Fibroblast of mammary gland (primary cell): ENCODE measurements around the gene FASLG.

ENCODE experiments used
- DNase-seq: peaks from one replicate; pipeline ENCODE4 v3.0.0-alpha.2; 2010; ENCODE audit warnings: low read depth
- H3K4me3 ChIP-seq: 2 replicates; pipeline ENCODE4 v1.5.1; 2011; ENCODE audit warnings: low read depth, mild to moderate bottlenecking, low read length, moderate library complexity; ENCODE audit not compliant: control insufficient read depth
- CTCF ChIP-seq: conservative IDR thresholded peaks from 2 replicates; pipeline ENCODE4 v1.5.1; 2011; ENCODE audit warnings: low read depth, low read length, inconsistent platforms; ENCODE audit not compliant: control insufficient read depth, insufficient read depth

Gene FASLG

GRCh38 chr1:172653015-172653709 lies 5.7 kb upstream of the FASLG start:
- DNase-seq = peak; percentile 52
- no peak for TF ChIP-seq CTCF
- H3K4me3 ChIP-seq = no peak overlapping the region

DNA sequence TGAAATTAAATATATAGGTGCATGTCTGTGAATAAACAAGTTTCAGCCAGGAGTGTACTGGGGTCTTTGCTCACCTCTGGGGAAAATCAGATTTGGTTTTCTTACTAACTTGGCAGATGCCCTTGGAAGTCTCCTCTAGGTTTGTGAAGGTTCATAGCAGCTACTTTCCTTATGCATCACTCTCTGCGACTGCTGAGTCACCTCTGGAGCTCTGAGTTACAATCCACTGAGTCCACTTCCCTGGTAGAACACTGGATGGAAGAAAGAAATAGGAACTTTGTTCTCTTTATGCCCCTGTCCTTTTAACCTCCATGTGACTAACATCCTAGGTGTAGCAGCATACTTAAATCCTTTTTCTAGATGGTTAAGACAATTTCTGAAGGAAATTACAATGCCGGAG lies 4.4 kb upstream of the FASLG start:
- DNase-seq = peak; percentile 83
- TF ChIP-seq CTCF = no peak
- no peak overlapping the region for H3K4me3 ChIP-seq

DNA sequence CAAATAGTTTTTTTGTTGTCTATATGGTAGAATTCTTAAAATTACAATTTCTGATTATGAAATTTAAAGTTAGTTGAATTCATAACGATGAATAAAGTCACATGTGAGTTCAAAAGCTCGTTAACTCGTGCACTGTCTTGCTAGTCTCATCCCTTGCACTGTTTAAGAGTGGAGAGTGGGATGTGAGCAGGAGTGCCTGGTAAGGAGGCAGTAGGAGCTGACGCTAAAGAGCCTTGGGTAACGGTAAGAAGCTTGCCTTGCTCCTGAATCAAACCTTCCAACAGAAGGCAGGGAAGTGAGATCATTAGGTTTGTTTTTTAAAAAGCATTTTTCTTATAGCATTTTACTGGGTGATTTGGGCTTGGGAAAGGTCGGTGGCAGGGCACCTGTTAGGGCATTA lies 2.3 kb upstream of the FASLG start:
- DNase-seq = no peak
- no peak overlapping the region for H3K4me3 ChIP-seq
- no peak for TF ChIP-seq CTCF

GRCh38 chr1:172657586-172657985 lies 1.3 kb upstream of the FASLG start:
- no peak for DNase-seq
- H3K4me3 ChIP-seq = no peak overlapping the region
- no peak for TF ChIP-seq CTCF

DNA sequence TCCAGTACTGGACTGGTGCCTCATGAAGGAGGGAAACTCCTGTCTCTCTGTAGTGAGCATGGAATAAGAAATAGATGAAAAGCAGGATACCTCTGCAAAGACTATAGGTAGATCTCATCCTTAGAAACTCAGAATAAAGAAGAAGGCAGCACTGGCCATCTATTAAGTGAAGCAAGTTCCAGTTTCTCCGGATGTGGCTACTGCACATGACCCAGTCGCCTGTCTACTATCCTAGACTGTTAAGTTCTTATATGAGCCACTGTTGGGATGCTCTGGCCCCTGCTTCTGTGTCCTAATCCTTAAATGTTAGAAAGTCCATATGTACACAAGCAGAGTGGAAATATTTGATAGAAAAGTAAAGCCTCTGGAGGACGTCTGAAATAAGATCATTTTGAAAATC lies 2.2 kb downstream of the FASLG start:
- TF ChIP-seq CTCF = no peak
- no peak for DNase-seq
- no peak overlapping the region for H3K4me3 ChIP-seq

- TF ChIP-seq CTCF = no peak
- no peak overlapping the region for H3K4me3 ChIP-seq
- peak; percentile 93 for DNase-seq
Observed at GRCh38 chr1:172662464-172663109, 3.7 kb downstream of the FASLG start.
